Inflammatory macrophage treated with lipopolysaccharide for 1 hour (primary cell): ENCODE data around the gene USP31.

Experiments used
- DNase-seq, 2 donors: peaks; one replicate each; pipeline ENCODE4 v3.0.0-alpha.2; 2020 to 2022

The USP31 gene

DNA sequence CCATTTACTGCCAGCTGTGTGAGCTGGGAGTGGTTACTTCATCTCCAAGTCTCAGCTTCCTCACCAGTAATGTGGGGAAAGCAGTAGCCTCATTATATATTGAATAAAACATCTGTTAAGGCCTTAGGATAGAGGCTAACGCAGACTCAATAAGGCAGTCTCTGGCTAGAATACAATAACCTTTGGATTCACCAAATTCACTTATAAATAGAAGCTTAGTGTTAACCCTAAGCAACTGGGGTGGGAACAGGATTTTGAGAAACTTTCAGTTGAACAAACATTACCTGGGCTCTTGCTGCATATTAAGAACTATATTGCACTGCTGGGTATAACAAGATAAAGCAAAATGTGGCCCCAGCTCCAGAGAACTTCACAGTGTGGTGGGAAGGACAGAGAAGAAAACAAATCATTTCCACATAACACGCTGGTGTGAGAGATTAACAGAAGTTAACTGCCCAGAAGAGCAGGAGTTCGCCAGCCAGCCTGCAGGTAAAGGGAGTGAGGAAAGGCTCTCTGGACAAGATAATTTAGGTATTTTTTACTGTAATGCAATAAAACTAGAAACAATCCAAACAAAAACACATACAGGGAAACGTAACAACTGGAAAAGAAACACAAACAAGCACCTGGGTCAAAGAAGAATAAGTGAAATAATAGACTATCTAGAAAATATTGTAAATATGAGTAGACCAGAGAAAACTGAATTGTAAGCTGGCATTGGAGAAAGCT is 57.0 kb downstream of the USP31 start:
- no peak for DNase-seq

DNA sequence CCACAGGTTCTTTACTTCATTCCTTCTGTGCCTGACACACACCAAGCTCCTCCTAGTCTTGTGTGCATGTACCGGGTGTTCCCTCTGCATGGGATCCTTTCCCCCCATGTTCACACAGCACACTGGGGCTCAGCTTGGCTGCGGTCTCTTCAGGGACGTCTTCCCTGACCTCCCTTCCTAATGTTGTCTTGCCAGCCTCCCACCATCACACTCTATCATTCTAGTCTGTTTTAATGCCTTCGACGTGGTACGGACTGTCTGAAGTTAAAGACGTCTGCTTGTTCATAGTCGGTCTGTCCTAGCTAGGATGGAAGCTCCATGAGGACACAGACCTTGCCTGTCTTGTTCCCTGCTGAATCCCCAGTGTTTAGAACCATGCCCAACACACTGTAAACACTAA is 60.1 kb downstream of the USP31 start:
- no peak for DNase-seq

DNA sequence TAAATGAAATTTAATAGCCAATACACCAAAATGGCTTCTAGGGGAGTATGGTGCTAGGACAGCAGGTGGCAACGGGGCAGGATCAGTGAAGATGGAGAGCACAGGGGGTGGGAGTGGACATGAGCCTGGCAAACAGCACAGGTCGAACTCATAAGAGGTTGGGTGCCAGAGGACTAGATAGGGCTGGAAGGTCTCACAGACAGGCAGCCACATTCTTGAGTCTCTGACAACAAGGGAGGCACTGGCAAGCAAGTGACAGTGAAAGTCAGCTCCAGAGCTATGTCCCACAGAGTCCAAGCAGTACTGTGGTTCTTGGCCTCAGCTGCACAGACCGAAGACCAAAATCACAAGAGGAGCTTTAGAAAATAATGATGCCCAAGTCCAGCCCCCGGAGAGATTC is 61.2 kb downstream of the USP31 start:
- DNase-seq, result no peak

DNA sequence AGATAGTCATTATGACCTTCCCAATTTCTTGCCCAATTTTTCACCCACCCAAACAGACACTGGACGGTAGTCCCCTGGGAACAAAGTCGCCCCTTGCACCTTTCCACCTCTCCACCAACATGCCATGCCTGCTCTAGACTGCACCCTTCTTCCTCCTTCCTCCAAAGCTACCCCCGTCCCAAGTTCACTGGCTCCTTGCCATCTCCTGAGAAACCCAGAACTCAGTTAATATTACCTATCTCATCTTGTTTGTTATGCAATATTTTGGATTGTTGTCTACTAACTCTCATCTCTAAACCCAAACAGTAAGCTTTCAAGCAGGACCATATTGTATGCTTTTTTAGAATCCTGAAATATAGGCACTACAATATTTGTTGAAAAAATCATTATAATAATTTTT is 63.3 kb downstream of the USP31 start:
- no peak for DNase-seq

DNA sequence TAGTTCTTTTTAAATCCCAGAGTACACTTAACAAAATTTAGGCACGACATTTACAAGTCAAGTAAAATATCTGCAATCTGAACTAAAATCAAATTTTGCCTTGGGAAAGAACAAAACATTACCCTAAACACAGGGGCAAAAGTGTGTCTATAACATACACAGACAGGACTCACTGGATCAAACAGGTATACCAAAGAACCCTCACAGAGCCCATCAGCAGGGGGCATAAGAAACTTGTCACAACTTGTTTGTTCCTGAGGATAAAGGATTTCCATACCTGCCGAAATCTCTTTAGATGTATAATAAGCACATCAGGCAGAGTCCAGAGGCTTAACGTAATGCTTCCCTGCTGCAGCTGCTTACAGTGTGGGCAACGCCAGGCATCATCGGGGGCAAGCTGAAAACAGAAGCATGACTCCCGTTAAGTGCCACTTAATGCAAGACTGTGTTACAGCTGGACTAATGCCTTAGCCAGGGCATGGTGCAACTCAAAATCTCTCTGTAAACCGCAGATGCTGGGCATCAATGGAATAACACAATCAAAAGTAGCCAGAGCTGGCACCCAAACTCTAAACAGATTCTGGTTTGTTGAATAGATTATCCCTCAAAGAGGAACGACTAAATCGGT is 67.0 kb downstream of the USP31 start:
- no peak for DNase-seq

DNA sequence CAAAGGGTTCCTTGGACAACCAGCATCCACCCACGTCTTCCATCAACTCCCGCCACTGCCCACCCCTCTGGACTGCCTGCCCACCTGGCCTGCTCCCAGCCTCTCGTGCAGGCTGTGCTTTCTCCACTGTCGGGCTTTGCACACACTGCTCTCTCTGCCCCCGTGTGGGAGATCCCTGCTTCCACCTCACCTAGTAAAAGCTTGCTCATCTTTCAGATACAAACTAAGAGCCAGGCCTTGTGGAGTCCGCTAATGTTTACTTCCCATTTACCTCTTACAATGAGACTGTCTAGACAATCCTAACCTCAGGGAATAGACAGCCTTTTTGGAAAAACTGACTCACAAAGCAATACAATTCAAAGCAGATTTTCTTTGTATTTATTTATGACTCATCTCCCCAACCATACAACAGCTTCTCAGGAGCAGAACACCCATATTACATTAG is 67.6 kb downstream of the USP31 start:
- DNase-seq, result no peak

DNA sequence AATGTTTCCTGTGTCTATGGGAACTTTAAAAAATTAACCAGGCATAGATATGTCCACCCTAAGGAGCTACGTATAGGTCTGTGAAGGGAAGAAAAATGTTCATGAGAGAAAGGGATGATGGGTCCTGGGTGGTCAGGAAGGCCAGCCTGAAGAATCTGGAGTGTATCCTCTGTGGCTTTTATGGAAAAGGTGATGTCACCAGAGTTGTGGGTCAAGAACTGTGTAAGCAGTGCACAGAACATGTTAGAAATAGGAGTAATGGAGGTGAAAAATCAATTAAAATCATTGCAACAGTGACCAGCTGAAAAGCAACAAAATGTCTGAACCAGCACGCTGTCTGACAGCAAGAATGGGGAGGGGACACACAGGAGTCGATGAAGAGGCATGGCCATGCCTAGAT is 68.5 kb downstream of the USP31 start:
- DNase-seq, result no peak

DNA sequence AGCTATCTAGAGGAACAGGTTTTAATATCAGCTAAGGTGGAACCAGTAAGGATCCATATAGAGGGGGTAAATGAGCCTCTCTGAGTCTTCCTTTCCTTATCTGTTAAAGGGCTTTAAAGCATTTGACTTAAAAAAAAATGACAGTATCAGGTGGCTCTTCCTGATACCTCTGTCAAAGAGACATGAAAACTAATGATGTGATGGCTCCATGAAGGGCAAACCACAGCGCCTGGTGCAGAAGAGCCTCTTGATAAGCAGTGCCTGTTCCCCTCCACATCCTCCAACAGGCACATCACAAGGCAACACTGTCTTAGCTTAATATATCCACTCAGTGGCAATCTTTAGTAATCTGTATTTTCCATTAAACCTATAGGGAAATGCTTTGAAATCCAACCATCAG is 68.9 kb downstream of the USP31 start:
- DNase-seq, result no peak

DNA sequence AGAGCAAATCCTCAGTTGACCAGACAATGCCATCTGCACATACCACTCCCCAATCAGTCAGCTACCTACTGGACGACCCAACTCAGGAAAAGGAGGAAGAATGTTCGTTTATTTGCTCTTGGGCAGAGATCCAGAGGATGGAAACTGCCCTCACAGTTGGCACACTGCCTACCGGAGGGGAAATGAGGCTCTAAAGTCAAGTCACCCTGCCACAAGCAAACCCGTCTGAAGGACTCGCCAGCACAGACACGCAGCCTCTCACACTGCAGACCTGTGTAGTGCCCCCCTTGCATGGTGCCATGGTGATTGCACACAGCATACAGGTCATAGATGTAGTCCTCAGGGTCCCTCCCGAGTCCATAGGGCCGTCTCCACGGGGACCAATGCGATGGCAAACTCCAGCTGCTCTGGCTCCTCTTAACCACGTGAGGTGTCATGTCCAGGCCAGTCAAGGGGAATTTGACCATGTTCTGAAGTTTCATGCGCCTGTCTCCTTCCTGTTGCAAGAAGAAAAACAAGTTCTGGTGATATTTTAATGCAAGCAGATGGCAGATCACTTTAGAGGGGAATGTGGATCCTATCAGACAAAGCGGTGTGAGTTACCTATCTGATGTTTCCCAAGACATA is 69.5 kb downstream of the USP31 start:
- no peak for DNase-seq

DNA sequence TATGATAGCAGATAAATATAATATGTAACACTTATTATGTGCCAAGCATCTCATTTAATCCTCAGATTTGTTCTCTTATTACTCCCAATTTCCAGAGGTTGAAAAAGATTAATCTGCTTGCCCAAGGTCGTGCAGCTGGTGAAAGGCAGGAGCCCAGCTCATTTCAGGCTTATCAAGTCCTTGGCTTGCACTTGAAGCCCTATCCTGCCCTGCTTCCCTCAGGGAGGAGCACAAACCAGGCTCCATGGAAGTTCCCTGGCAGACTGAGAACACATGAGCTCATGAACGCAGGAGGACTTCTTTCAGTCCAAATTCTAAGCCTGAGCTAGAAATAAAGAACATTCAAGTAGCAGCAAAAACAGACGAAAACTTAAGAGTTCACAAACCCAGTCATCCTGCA is 74.8 kb downstream of the USP31 start:
- no peak for DNase-seq

DNA sequence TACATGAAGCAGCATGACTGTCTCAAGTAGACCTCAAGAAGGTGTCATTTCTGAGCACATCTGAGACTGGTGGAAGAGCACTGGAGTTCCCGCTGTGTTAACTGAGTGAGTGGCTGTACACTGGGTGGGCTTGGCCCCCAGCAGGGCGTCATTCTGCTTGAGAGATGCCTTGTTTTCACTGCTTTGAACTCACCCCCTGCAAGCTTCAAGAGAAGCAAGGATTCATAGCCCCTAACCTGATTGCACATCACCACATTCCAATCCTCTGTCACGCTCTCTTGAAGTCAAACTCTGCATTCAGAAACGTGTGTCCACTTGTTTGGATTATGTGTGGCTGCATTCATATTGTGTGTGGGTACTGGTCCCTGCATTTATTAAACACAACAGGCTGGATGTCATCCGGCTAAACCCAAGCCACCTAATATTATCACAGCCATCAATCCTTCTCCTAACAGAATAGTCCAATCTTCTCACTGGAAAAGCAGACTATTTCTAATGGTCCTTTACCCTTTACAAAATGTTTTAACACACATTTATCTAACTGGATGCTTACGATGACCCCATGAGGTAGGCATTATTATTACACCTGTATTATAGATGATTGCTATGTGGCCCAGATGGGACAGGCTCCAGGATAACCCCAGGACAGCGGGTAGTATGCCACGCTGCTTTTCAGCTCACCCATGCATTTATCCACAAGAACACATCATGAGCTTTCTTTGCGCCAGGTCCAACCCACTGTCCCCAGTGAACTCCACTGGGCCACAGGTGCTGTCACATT is 76.3 kb downstream of the USP31 start:
- DNase-seq, result no peak

DNA sequence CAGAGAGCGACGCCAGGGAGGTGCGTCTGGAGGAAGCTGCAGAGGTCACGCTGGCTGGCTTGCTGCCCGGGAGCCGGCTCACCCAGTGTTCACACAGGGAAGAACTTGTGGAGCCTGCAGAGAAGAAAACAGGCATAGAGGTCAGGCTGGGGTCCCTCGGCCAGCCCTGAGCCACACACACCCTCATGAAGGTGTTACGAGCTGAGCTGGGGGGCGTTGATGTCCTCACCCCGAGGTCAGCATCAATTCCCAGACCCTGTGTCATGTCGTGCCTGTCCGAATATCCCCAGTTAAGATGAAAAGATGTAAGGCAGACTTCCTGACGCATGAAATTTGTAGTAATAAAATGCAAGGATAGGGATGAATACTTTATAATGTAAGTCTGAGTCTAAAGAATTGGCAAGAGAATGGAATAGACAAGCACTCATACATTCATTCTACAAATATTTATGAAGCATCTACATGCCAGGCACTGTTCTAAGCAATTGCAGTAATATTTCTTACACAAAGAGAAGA is 77.1 kb downstream of the USP31 start:
- DNase-seq, result no peak

DNA sequence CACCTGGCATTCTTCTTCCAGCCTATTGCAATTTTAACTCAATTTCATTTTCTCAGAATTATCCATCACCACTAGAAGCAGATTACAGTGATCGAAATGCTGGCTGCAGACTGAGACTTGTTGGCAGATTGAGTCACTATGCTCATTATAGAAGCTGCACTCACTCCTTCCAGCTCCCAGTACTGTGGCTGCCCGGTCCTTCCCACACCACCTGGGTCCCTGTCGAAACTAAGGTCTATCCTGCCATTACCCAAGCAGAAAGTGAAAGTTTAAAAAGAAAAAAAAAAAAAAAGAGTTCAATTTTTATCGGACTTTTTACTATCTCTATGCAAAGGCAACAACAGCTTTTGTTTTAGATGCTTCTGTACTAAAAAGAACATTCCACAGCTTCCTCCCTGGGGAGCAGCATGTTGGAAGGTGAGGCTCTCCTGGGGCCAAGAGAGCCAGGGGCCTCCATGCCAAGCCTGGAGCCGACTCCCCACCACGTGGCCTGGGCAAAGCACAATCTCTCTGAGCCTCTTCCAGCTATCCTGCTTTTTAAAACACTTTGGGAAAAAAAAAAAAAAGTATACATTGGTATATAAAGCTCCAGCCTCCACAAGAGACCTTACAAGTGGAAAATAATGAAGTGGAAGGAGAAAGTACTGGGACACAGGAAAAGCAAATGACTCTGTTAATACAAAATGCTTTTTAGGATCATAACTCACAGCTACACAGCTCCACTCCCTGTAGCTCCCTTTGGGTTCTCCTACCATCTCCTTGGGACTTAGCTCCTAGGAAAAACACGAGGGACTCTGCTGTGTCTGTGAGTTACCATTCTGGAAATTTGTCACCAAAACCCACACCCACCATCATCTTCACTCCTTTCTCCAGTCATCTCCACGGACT is 77.8 kb downstream of the USP31 start:
- DNase-seq, result no peak

DNA sequence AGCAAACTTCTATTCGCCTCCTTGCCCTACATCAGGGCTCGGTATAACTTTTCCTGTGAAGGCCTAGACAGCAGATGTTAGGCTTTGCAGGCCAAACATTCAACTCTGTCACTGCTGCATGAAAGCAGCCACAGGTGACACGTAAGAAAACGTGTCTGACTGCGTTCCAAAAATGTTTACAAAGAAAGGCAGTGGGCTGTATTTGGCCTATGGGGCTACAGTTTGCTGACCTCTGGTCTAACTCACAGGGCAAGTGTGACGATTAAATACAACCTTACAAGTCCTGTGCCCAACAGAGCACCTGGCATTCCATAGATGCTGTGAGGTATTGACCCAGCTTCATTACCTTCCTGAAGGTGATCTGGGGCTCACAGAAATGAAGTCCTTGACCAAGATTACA is 79.4 kb downstream of the USP31 start:
- no peak for DNase-seq

DNA sequence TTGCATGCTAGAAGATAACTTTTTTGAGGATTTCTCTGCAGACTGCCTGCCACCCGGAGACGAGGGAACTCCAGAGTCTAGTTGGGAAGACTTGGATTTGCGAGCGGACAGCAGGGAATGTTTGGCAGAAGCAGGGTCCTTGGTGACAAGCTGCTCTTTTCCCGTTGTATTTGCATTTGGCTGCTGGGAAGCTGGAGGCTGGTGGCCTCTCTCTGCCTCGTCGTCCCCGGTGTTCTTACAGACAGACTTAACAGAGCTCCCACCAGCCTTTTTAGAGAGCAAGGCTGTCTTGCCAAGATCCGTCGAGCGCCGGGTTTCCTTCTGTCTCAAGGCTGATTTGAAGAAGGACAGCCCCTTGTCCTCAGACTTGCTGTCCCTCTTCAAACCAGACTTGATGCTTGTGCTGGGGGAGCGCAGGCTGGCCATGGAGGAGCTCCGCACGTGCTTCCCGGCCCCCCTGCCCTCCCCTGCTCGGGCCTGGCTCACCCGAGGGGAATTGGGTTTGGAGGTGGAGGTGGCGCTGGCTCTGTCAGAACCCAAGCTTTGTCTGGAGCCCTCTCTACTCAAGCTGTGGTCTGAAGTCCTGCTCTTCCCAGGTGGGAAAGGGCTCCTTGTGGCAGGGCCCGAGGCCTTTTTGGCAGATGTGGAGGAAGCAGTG is 81.0 kb downstream of the USP31 start:
- no peak for DNase-seq

DNA sequence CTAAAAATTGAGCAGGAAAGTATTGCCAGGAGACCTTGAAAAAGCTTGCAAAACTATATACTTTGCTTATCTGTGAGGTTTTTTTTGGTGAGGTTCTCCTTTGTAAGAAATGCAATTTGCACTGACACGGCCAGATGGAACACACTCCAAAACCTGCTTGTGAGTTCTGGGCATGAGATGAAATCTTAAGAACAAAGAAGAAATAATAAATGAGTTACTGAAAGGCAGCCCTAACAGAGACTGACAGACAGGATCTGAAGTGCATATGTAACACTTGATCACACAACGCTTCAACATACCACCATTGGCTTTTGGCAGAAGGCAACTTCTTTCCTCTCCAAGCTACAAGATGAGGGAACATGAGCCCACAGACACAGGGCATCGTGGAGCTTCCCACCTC is 82.6 kb downstream of the USP31 start:
- no peak for DNase-seq

DNA sequence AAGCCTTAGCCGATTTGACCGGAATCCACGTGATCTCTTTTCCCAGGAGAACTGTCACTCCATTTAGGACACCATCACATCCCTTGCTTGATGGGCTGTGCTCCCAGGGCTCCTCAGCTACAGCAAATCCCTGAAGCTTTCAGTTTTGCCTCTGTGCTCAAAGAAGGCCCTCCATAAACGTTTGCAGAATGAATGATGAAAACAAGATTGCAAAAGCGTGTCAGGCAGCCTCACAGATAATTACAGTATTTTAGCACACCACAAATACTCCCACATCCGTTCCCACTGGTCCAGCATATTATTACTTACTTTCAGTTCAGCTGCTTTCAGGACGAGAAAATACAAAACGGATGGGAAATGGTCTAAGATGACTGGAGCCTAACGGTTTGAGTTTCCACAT is 84.6 kb downstream of the USP31 start:
- peak; percentile 3 to 27 for DNase-seq

DNA sequence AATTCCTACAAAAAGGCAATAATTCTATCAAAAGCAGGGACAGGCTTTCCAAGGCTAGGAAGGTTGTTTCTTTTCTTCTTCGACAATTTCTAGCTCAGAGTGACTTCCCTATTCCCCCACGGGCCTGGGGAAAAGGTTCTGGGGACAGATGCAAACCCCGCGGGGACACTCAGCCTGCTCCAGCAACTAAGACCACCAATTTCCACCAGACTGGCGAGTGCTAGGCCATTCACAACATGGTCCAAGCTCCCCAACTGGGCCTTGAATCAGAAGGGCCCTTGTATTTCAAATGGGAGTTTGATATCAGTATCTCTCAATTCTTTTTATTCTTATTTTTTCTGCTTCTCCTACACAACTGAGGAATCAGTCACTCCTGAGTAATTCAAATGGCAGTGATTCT is 86.7 kb downstream of the USP31 start:
- DNase-seq, result no peak

DNA sequence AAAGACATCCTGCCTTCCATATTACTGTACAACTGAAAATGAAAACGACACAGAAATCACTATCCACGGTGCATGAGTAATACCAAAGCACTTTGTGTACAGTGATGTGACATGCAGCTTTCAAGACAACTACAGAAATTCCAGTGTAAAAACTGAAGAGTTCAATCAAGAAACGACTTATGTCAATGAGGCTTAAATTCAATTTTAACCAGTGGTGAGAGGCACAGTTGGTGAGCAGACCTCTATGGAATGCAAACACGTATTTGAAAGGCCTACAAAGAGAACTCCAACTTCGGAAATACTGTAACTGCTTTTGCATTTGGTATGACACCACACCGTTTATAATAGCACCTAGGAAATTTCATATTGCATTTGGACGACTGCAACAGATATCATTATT is 87.6 kb downstream of the USP31 start:
- DNase-seq, result no peak

DNA sequence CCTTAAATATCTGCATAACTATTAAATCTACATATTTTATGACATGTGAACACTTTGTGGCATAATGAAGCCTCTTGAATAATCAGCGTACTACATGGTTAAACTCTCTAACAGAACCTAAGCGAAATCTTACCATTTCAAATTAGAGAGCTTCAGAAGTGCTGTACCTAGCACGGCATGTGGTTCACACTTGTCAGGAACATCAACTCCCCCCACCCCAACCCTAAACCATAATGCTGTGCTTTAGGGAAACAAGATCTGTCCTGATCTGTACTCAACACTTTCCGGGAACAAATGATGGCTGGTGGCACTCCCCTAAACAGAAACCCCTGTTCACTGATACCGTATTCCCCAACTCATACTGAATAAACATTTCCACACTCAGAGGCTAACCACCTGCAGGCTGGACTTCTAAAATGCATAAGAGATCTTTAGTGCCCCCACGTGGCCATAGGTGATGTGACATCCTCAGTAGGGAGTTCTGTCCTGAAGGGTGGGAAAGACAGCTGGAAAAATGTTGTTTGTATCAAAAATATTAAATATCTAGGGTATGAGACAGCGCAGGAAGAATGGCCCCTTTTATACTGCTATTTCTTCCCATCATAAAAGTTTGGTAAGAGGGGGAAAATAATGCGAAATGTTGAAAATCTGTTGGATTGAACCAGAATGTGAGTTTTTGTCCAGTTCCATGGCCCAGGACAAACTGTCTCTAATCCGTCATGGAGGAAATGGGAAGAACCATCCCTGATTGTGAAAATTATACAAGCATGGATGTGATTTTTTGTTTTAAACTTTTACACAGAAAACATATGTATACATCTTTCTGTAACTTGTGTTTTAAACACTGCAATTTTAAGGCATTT is 88.6 kb downstream of the USP31 start:
- DNase-seq, result peak; percentile 23 to 75

DNA sequence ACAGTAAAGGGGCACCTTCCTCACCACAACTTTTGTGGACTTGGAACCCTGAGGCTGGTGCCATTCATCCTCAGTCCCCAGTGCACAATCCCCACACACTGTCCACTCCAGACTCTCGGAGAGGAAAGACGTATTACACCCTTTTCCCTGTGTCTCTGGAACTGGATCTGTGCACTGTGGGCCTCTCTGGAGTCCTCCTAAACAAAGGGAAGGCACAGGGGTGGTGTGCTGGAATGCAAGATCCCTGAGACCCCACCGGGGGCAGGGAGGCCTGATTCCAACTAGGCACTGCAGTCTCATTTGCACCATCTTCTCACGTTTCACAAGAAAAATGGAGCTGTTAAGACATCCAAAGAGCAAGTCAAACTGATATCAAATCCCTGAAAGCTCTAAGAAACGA is 89.8 kb downstream of the USP31 start:
- DNase-seq, result no peak
